Right lobe of liver (tissue), 4 donors: ENCODE data around the gene PYCR2.

Source experiments
- POLR2A ChIP-seq: fragments of 450-650 bp; IDR thresholded peaks from one replicate; pipeline ENCODE4 v1.6.1; 2017; ENCODE audit warnings: antibody characterized with exemption, mild to moderate bottlenecking
- TF ChIP-seq, protein P1 (sequence below), 4 donors: fragments of 200-600 bp in 3 of 4; fragments of 450-650 bp in 1 of 4; IDR thresholded peaks; one replicate each; pipeline versions ENCODE4 v1.5.1 to v1.8.0; 2016 to 2022; ENCODE audit warnings: antibody characterized with exemption in 4 of 4, mild to moderate bottlenecking in 2 of 4
- donor health status: DM: no; HTN: no; CAD: no.
- donor health status: DM: no; HTN: no; CAD: no.
- donor health status: DM: no; HTN: yes; CAD: no.

GRCh38 chr1:225918280-225918679, 5.8 kb downstream of the PYCR2 start:
- TF ChIP-seq, protein P1, sequence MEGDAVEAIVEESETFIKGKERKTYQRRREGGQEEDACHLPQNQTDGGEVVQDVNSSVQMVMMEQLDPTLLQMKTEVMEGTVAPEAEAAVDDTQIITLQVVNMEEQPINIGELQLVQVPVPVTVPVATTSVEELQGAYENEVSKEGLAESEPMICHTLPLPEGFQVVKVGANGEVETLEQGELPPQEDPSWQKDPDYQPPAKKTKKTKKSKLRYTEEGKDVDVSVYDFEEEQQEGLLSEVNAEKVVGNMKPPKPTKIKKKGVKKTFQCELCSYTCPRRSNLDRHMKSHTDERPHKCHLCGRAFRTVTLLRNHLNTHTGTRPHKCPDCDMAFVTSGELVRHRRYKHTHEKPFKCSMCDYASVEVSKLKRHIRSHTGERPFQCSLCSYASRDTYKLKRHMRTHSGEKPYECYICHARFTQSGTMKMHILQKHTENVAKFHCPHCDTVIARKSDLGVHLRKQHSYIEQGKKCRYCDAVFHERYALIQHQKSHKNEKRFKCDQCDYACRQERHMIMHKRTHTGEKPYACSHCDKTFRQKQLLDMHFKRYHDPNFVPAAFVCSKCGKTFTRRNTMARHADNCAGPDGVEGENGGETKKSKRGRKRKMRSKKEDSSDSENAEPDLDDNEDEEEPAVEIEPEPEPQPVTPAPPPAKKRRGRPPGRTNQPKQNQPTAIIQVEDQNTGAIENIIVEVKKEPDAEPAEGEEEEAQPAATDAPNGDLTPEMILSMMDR (IDR thresholded peaks at IDR 0.05), result no peak
- no peak for TF ChIP-seq POLR2A
